HG02642 (cell line): Measurements from ENCODE around the gene MICAL3.
"Not testable (repeated sequence)": the region's sequence is repeated elsewhere in the genome, so short reads cannot be mapped to it uniquely, and the experiment has no call there.

ENCODE experiments used
- ATAC-seq: cut with Tn5 transposase; IDR thresholded peaks from one replicate; pipeline ENCODE4 v1.9.1; 2021; ENCODE audit warnings: mild to moderate bottlenecking; ENCODE audit not compliant: unreplicated experiment, poor library complexity

MICAL3 gene

GRCh38 chr22:18059991-18060390, 35.6 kb upstream of the MICAL3 start:
- no peak for ATAC-seq

DNA sequence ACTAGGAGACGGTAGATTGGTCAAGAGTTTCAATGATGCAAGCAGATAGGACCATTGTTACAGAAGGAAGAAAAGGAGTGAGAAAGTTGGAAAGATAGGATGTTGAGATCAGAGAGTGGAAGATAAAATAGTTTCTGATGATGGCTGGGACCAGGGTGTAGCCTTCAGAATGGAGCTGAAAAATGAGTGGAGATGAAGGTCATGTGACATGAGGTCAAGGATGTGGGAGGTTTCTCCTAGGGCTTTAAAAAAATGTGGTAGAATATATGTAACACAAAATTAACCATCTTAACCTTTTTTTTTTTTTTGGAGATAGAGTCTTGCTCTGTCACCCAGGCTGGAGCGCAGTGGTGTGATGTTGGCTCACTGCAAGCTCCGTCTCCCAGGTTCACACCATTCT, 35.1 kb upstream of the MICAL3 start:
- ATAC-seq: no peak

GRCh38 chr22:18059094-18059417, 34.7 kb upstream of the MICAL3 start:
- no peak for ATAC-seq

- ATAC-seq: no peak
Measured at GRCh38 chr22:18058371-18059093, 34.2 kb upstream of the MICAL3 start.

DNA sequence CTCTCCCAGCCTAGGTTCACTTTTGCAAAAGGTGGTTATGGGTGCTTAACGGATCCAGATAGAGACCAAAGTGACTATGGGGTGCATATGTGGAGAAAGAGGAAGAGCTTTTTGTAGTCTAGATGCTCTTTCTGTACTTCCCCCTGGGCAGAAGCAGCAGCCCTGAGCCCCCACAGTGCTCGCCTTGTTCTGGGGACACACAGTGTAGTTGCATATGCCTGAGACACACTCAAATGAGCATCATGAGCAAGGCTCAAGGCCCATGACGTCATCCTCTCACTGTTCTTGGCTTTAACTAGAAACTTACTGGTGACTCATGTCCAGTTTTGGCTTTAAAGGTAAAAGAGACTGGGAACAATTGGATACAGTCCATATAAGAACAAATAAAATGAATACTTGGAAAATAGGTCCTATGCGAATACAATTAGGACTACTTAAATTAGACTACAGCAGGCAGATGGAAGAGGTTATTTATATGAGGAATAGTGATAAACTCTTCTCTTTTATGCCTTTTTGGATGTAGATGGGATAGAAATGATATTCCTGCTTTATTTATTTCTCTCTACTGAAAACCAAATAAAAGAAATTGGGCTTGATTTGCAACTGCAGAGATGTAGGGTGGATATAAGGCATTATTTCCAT, 33.3 kb upstream of the MICAL3 start:
- ATAC-seq: peak; percentile 58

DNA sequence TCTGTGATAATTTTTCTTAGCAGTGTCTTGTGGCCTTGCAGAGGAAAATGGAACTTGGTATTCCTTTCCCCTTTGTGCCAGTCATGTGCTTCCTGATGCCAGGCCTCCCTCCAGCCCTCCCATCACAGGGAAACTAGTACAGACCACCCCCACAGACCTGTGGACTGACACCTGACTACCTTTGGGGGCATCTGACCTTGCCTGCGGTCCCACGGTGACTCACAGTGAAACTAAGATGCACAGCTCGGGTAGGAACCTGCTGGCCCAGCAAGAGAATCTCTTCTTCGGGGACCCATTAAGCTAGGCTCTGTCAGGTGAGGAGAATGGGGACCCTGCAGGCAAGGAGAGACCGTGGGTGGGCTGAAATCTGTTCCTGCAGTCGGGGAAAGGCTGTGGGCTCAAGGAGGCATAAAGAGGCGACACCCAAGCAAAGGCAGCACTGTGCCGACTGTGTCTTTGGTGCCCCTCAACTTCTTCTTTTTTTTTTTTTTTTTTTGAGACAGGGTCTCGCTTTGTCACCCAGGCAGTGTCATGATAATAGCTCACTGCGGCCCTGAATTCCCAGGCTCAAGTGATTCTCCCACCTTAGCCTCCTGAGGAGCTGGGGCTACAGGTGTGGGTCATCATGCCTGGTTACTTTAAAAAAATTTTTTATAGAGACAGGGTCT, 32.6 kb upstream of the MICAL3 start:
- peak; percentile 65 for ATAC-seq

DNA sequence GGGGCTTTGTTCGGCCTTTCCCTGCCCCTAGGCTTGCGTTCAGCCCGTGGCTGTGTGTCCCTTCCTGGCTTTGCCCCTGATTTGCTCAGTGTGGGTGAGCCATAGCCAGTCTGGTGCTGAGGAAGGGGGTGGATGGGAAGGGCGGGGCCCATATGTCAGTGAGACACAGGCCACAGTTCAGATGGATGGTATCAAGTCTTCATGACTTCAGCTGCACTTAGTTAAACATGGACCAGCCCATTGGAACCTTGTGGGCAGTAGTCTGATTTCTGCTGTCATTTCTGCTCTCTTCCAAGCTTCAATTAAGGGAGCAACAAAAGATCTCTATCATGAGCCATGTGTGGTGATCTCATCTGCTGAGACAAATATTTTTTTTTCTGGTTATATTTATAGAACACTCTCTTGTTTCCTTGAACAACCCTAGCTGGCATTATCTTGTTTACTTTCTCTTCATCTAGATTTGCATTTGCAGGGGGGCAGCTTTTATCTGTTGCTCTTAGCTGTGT, 31.9 kb upstream of the MICAL3 start:
- no peak for ATAC-seq

- ATAC-seq: no peak
Measured at GRCh38 chr22:18055619-18056160, 31.3 kb upstream of the MICAL3 start.

- ATAC-seq: not testable (repeated sequence)
Measured at GRCh38 chr22:18053216-18053946, 29.0 kb upstream of the MICAL3 start.

- ATAC-seq: not testable (repeated sequence)
Measured at GRCh38 chr22:18051113-18051512, 26.8 kb upstream of the MICAL3 start.

DNA sequence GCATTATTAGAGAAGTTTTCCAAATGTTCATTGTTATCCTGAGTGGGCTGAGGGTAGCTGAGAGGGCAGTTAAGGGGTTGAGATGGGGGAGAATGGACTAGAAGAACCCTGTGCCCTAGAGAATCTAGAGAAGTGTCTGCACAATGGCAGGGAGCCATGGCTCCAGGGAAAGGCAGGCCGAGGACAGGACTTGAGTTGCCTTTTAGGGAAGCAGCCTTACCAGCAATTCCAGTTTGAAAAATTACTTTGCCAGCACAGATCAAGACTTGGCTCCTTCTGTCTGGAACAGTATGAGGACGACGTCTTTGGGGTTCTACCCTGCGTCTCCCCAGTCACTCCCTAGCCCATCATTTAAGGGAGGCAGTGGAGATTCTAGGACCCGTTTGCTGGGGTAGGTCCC, 25.7 kb upstream of the MICAL3 start:
- no peak for ATAC-seq

- ATAC-seq: no peak
Measured at GRCh38 chr22:18048441-18048898, 24.1 kb upstream of the MICAL3 start.

DNA sequence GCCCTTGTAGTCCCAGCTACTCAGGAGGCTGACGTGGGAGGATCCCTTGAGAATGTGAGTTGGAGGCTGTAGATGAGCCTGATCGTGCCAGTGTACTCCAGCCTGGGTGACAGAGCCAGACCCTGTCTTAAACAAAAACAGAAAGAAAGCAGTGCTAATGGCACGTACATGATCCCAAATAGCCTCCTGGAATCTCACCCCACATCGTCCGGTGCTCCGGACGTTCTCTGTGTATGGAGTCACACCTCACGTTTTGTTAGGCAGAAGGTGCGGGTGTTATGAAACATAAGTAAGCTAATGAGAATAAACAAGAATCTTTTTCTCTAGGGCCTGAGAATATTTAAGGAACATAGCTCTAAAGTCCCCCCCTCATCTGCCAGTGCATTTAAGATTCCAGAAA, 23.7 kb upstream of the MICAL3 start:
- ATAC-seq: no peak

DNA sequence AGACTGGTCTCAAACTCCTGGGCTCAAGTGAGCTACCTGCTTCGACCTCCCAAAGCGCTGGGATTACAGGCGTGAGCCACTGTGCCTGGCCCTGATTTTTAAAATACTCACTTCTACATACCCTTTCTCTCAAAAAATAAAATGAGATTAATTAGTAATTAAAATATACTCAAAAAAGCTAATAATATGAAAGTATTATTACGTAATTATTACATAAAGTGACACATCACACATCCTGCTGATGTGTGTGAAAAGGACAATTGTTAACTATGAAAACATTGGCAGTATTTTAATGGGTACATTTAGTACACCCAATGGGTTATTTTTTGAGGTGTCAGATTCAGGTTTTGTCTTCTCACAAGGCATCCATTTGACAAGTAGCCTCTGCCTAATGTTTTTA, 21.4 kb upstream of the MICAL3 start:
- ATAC-seq: no peak

DNA sequence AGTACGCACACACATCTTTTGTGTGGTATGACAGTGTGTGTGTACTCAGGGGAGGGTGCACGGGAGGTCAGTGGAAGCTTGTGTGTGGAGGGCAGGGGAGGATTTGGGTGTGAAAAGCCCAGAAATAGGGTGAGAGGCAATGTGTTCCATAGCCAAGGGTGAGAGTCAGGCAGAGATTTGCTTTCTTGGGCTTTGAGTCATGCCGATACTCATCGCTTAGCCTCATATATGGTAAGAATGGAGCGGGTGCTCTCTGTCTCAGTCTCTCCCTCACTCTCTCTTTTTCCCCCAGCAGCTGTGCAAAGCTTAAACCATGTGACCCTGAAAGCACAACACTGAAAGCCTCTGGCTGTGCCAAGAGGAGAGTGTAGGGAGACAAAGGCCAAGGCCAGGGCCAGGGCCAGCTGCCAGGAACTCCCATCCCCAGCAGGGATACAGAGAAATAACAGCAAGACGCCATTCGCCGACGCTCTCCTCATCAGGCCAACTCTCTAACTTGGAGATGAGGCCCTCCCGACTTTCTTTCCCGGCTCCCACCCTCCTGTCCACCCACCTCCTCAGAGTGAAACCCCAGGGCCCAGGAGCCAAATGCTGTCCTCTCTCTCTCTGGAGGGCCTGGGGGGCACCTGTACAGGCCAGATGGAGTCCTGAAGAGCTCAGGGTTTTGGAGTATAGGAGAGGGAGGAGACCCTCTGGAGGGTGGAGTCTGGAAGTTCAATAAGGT, 20.3 kb upstream of the MICAL3 start:
- ATAC-seq: no peak

GRCh38 chr22:18042685-18043084, 18.3 kb upstream of the MICAL3 start:
- no peak for ATAC-seq

- ATAC-seq: not testable (repeated sequence)
Measured at GRCh38 chr22:18040898-18041297, 16.5 kb upstream of the MICAL3 start.

GRCh38 chr22:18035751-18036150, 11.4 kb upstream of the MICAL3 start:
- ATAC-seq: no peak

DNA sequence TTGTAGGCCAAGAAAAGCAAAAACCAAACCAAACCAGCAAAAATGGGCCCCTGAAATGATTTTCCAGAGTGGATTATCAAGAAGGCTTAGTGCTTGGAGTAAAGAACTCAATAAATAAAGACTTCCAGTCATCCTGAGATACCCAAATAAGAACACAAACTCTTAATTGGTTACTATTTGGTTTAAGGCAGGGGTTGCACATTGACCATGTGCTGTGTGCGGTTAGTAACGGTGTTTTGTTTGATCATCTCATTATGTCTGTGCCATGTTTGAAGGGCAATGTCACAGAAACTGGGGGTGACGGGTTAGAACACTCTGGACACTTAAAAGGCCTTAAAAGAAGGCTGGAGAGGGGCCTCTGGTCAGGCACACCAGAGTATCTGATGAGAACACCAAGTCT, 9.7 kb upstream of the MICAL3 start:
- ATAC-seq: no peak
